HG03064 (cell line): ENCODE measurements around the gene KLHL33.

ENCODE experiments used
- ATAC-seq: cut with Tn5 transposase; IDR thresholded peaks from one replicate; pipeline ENCODE4 v1.9.1; 2021; ENCODE audit warnings: low read depth; ENCODE audit not compliant: unreplicated experiment

KLHL33 gene

GRCh38 chr14:20415782-20416206 lies 20.2 kb downstream of the KLHL33 start:
- no peak for ATAC-seq

- peak; percentile 39 for ATAC-seq
Observed at GRCh38 chr14:20413744-20414082, 22.3 kb downstream of the KLHL33 start.

GRCh38 chr14:20412876-20413743 lies 22.9 kb downstream of the KLHL33 start, which contains the start of gene TEP1:
Gene TEP1, minus strand, starts transcription at chr14:20413501. Its CDS starts 5,062 bp downstream, at chr14:20408439.
- peak; percentile 73 for ATAC-seq

- ATAC-seq: peak; percentile 61
Observed at GRCh38 chr14:20412411-20412810, 23.6 kb downstream of the KLHL33 start.

- no peak for ATAC-seq
Observed at GRCh38 chr14:20409226-20409625, 26.7 kb downstream of the KLHL33 start.

GRCh38 chr14:20403521-20403920 lies 32.4 kb downstream of the KLHL33 start:
- ATAC-seq: no peak

- no peak for ATAC-seq
Observed at GRCh38 chr14:20400965-20401593, 34.9 kb downstream of the KLHL33 start.

- ATAC-seq: no peak
Observed at GRCh38 chr14:20400589-20400964, 35.4 kb downstream of the KLHL33 start.

- ATAC-seq: no peak
Observed at GRCh38 chr14:20397511-20397910, 38.5 kb downstream of the KLHL33 start.

- no peak for ATAC-seq
Observed at GRCh38 chr14:20391505-20391904, 44.5 kb downstream of the KLHL33 start.

- ATAC-seq: no peak
Observed at GRCh38 chr14:20388159-20388558, 47.8 kb downstream of the KLHL33 start.

GRCh38 chr14:20387576-20387975 lies 48.4 kb downstream of the KLHL33 start:
- no peak for ATAC-seq

GRCh38 chr14:20386276-20386855 lies 49.6 kb downstream of the KLHL33 start:
- no peak for ATAC-seq

GRCh38 chr14:20384886-20385285 lies 51.1 kb downstream of the KLHL33 start:
- ATAC-seq: no peak

GRCh38 chr14:20384321-20384720 lies 51.6 kb downstream of the KLHL33 start:
- ATAC-seq: no peak

- no peak for ATAC-seq
Observed at GRCh38 chr14:20383636-20384035, 52.3 kb downstream of the KLHL33 start.

GRCh38 chr14:20383032-20383431 lies 52.9 kb downstream of the KLHL33 start:
- no peak for ATAC-seq

- no peak for ATAC-seq
Observed at GRCh38 chr14:20382526-20382925, 53.4 kb downstream of the KLHL33 start.

GRCh38 chr14:20381341-20381740 lies 54.6 kb downstream of the KLHL33 start:
- ATAC-seq: no peak

- no peak for ATAC-seq
Observed at GRCh38 chr14:20380681-20381080, 55.3 kb downstream of the KLHL33 start.

GRCh38 chr14:20379743-20380142 lies 56.2 kb downstream of the KLHL33 start:
- ATAC-seq: no peak

GRCh38 chr14:20377171-20377570 lies 58.8 kb downstream of the KLHL33 start:
- ATAC-seq: no peak
